Psoas muscle (tissue), 8 donors: ENCODE data around the gene MOCOS. TPM values are rescaled to one million over a fixed set of nuclear protein-coding genes. Genes with fewer than 3 reads are reported as not detected.

ENCODE experiments used
- ATAC-seq, 4 donors: fragments of 200-7000 bp; cut with Tn5 transposase; one replicate each; pipeline ENCODE4 v1.9.1; 2020; ENCODE audit warnings: moderate library complexity in 3 of 4, mild to moderate bottlenecking in 2 of 4
- DNase-seq, 2 donors: peaks; one replicate each; pipeline ENCODE4 v3.0.0-alpha.2; 2020
- H3K27ac ChIP-seq: fragments of 200-600 bp; one replicate; pipeline ENCODE4 v1.8.0; 2022
- H3K27me3 ChIP-seq, 3 donors: fragments of 200-600 bp in 1 of 3; one replicate each; pipeline versions ENCODE4 v1.6.1 to v1.8.0; 2013 to 2022; ENCODE audit warnings: low read length in 2 of 3, mild to moderate bottlenecking in 2 of 3, moderate library complexity in 1 of 3; ENCODE audit not compliant: insufficient read depth in 3 of 3
- H3K36me3 ChIP-seq, 2 donors: fragments of 200-600 bp in 1 of 2; one replicate each; pipeline versions ENCODE4 v1.6.1 to v1.8.0; 2013 to 2022; ENCODE audit warnings: low read depth in 1 of 2, mild to moderate bottlenecking in 1 of 2, moderate library complexity in 1 of 2; ENCODE audit not compliant: insufficient read depth in 1 of 2
- H3K4me1 ChIP-seq: fragments of 200-600 bp; one replicate; pipeline ENCODE4 v1.8.0; 2022
- H3K4me3 ChIP-seq: fragments of 200-600 bp; one replicate; pipeline ENCODE4 v1.8.0; 2022; ENCODE audit warnings: mild to moderate bottlenecking
- H3K9me3 ChIP-seq: fragments of 200-600 bp; one replicate; pipeline ENCODE4 v1.8.0; 2022
- CTCF ChIP-seq: fragments of 200-600 bp; IDR thresholded peaks from one replicate; pipeline ENCODE4 v1.8.0; 2022; ENCODE audit warnings: antibody characterized with exemption
- WGBS, 3 donors: extraction: QIAGEN DNeasy Blood & Tissue Kit; methylation state at CpG; one replicate each; pipeline versions ENCODE4 v1.1.6 to v1.1.7; 2013; 5-methylcytosine and 5-hydroxymethylcytosine counted together
- intact Hi-C, 2 donors: fragments of 100-400 bp; cut with DNase I; formaldehyde crosslinking; loops; one replicate each; pipeline versions ENCODE4 v1.11.0 to v1.14.2; 2022
- polyA plus RNA-seq, 3 donors: library from polyadenylated mRNA; stranded (reverse); fragments of 200-250 nt; gene quantifications; one replicate each; pipeline ENCODE4 v1.2.3, GENCODE V29; 2013
- total RNA-seq, 4 donors: library from RNA; stranded (reverse); fragmentation: NEBNext Ultra II Directional in 2 of 4; extraction: Animal tissue kit (Norgen Biotek cat#: 25700) in 2 of 4; gene quantifications; one replicate each; pipeline versions ENCODE4 v1.2.1 to v1.2.4, GENCODE V29; 2021 to 2023
- donor health status: healthy with polysubstance abuse.
- donor health status: DM: no; HTN: no; CAD: no; lungs with moderate emphysema.
- donor health status: Bipolar disorder and iron deficiency.
- donor health status: healthy.
- donor health status: DM: yes; HTN: yes; CAD: no.
- donor health status: DM: no; HTN: no; CAD: no.
- donor health status: DM: no; HTN: no; CAD: no.
- donor health status: DM: yes; HTN: yes; CAD: no.

MOCOS gene
- total and polyA plus RNA-seq, 7 donors, result 0.30 to 4.8 (median 0.94) TPM

GRCh38 chr18:36302676-36303075, 115.4 kb downstream of the MOCOS start:
- no peak for TF ChIP-seq CTCF
- Histone ChIP-seq H3K27ac (peak overlapping the region; percentile 62), H3K27me3 (no peaks in the 10 kb centered on the region), H3K4me1 (peaks cover 37% of the 10 kb centered on the region), H3K36me3 (no peaks in the 10 kb centered on the region), H3K9me3 (no peaks in the 10 kb centered on the region), H3K4me3 (no peak overlapping the region)
- intact Hi-C loops, result loop anchor here (5.0 to 10.0 kb wide), 3 partner anchors 90 to 122 kb away; no protein-coding TSS in a partner anchor
- no peak for DNase-seq
- 20 to 41% (median 34%) methylated on average over 2 of the region's 2 CpGs for WGBS, 3 donors
- peak in 3 of 4 donors; percentile 36 to 50 (median 49) for ATAC-seq

DNA sequence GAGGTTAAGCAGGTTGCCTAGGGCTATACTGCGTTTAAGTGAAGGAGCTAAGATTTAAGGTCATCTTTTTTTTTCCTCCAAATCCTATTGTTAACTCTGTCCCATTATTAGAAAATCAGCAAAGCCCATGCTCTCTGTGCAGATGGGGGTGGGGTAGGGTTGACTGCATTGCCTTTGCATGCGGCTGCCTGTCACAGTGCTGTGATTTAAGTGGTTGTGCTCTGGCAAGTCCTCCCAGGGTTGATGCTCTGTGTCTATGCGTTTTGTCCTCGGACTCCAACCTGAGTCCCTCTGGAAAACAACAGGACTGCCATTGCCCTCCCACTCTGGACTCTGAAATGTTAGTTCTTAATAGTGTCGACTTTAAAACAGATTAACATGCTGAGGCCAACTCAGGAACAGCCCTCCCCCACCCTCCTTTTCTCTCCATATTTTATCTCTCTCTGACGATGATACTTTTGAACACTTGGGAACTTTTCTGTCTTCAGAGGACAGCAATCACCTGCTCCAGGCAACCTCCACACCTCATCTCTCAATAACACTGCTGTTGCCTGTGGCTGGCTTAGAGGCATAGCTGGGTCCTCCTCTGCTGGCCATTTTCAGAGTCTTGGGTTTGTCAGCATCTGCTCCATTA, 116.0 kb downstream of the MOCOS start:
- TF ChIP-seq CTCF, result no peak
- no peaks in the 10 kb centered on the region for H3K27me3 ChIP-seq
- ATAC-seq (peak in 2 of 4 donors; percentile 26 to 60), DNase-seq (no peak)
- H3K4me1 ChIP-seq, result peaks cover 37% of the 10 kb centered on the region
- no peaks in the 10 kb centered on the region for H3K36me3 ChIP-seq
- H3K4me3 ChIP-seq, result no peak overlapping the region
- H3K27ac ChIP-seq, result peak overlapping the region; percentile 62
- H3K9me3 ChIP-seq, result no peaks in the 10 kb centered on the region
- intact Hi-C loops, result loop anchor here (5.0 to 10.0 kb wide), 3 partner anchors 89 to 121 kb away; no protein-coding TSS in a partner anchor
- WGBS, 3 donors, result 41 to 65% (median 48%) methylated on average over 6 of the region's 6 CpGs

GRCh38 chr18:36304723-36305122, 117.4 kb downstream of the MOCOS start:
- H3K27ac ChIP-seq, result peak overlapping the region; percentile 62

DNA sequence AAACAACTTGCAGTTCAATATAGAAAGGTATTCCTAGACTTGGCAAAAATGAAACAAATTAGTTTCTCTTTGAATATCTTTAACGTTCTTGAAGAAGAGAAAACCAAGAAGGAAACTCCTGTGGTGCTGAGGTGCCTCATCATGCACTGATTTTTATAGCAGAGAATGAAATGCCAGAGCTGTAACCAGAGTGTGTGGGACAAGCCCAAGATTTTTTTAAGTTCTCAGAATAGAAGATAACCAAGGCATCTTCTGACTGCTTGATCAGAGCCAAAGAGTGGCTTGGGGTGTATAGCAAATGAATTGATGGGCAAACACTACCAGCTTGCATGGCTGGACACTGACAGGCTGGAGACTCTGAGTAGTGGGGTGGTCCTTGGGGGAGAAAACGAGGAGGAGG, 118.1 kb downstream of the MOCOS start:
- no peaks in the 10 kb centered on the region for H3K36me3 ChIP-seq
- peak in 3 of 4 donors; percentile 43 to 75 (median 62) for ATAC-seq
- no peaks in the 10 kb centered on the region for H3K9me3 ChIP-seq
- peaks cover 45% of the 10 kb centered on the region for H3K4me1 ChIP-seq
- DNase-seq, result no peak
- H3K27ac ChIP-seq, result peak overlapping the region; percentile 62
- H3K4me3 ChIP-seq, result no peak overlapping the region
- no peaks in the 10 kb centered on the region for H3K27me3 ChIP-seq
- no peak for TF ChIP-seq CTCF
- intact Hi-C loops, result loop anchor here (10.0 kb wide), 2 partner anchors 99 to 119 kb away; no protein-coding TSS in a partner anchor
- 23 to 35% (median 33%) methylated on average over 2 of the region's 2 CpGs for WGBS, 3 donors

More at GRCh38 chr18:36304723-36305122, 117.4 kb downstream of the MOCOS start:
- Histone ChIP-seq H3K9me3 (no peaks in the 10 kb centered on the region), H3K27me3 (no peaks in the 10 kb centered on the region), H3K36me3 (no peaks in the 10 kb centered on the region), H3K4me1 (peaks cover 45% of the 10 kb centered on the region), H3K4me3 (no peak overlapping the region)
- TF ChIP-seq CTCF, result no peak
- intact Hi-C loops, result loop anchor here (5.0 to 10.0 kb wide), 3 partner anchors 88 to 120 kb away; no protein-coding TSS in a partner anchor
- no peak for DNase-seq
- peak in 2 of 4 donors; percentile 42 to 60 for ATAC-seq
- 48 to 61% (median 49%) methylated on average over 3 of the region's 3 CpGs for WGBS, 3 donors
